Measurements from ENCODE around the gene KCTD8.

Gene KCTD8

GRCh38 chr4:44448521-44449461 is at the start of gene KCTD8:
Gene KCTD8, minus strand, starts transcription at chr4:44448809.
- Histone ChIP-seq H3K79me2 (ENCODE audit: control insufficient read depth, insufficient read depth, low read length, unreplicated experiment) (no peaks in the 10 kb centered on the region), H3K4me3 (ENCODE audit: low read depth, low read length) (peak within 1 kb of the TSS; percentile 50), H3K27ac (ENCODE audit: low read depth, low read length) (no peak within 1 kb of the TSS), H3K36me3 (ENCODE audit: insufficient read depth, low read length) (no peaks in the 10 kb centered on the region), H3K4me1 (ENCODE audit: control insufficient read depth, insufficient read depth, low read length, unreplicated experiment) (no peaks in the 10 kb centered on the region), H2AFZ (ENCODE audit: low read length, unreplicated experiment) (peak within 1 kb of the TSS; percentile 1), H3K27me3 (ENCODE audit: insufficient read depth, low read length) (peaks cover 62% of the 10 kb centered on the region)

DNA sequence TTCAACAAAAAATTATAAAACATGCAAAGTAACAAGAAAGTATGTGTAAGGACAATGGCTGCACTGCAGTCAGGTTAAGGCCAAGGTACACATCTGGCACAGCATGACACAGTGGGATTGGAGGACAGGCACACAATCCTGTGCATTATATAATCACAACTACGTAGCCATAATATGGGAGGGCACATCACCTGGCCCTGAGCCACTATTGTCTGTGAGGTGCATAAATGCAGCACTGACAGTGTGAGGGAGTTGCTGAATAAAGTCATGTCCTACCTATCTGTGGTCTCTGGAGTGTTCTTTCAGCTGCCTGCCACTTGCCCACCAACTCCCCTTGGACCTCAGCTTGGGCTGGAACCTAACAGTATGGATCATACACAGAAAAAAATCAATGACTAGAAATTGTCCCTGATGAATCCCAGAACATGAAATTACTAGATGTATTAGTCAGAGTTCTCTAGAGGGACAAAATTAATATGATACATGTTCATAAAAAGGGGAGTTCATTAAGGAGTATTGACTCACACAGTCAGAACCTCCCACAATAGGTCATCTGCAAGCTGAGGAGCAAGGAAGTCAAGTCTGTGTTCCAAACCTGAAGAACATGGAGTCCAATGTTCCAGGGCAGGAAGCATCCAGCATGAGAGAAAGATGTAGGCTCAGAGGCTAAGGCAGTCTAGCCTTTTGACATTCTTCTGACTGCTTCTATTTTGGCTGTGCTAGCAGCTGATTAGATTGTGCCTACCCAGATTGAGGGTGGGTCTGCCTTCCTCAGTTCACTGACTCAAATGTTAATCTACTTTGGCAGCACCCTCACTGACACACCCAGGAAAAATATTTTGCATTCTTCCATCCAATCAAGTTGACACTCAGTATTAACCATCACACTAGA is 46.4 kb upstream of the KCTD8 start:
- Histone ChIP-seq H3K4me1 (ENCODE audit: control insufficient read depth, insufficient read depth, low read length, unreplicated experiment) (no peaks in the 10 kb centered on the region), H3K4me3 (ENCODE audit: low read depth, low read length) (no peak overlapping the region), H3K27ac (ENCODE audit: low read depth, low read length) (no peak overlapping the region), H2AFZ (ENCODE audit: low read length, unreplicated experiment) (no peak overlapping the region), H3K36me3 (ENCODE audit: insufficient read depth, low read length) (no peaks in the 10 kb centered on the region), H3K27me3 (ENCODE audit: insufficient read depth, low read length) (no peaks in the 10 kb centered on the region), H3K79me2 (ENCODE audit: control insufficient read depth, insufficient read depth, low read length, unreplicated experiment) (no peaks in the 10 kb centered on the region)

DNA sequence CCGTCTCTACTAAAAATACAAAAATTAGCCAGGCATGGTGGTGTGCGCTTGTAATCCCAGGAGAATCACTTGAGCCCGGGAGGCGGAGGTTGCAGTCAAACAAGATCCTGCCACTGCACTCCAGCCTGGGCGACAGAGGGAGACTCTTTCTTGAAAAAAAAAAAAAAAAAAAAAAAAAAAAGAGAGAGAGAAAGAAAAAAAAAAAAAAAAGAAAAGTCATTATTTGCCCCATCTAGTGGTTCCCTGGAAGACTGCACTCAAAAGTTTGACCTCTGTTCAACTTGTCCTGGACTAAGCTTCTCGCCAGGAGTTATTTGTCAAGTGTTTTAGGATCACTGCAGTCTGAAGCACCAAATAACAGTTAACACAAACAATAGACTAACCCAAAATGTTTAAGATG is 45.3 kb upstream of the KCTD8 start:
- Histone ChIP-seq H2AFZ (ENCODE audit: low read length, unreplicated experiment) (no peak overlapping the region), H3K27me3 (ENCODE audit: insufficient read depth, low read length) (no peaks in the 10 kb centered on the region), H3K36me3 (ENCODE audit: insufficient read depth, low read length) (no peaks in the 10 kb centered on the region), H3K4me1 (ENCODE audit: control insufficient read depth, insufficient read depth, low read length, unreplicated experiment) (no peaks in the 10 kb centered on the region), H3K79me2 (ENCODE audit: control insufficient read depth, insufficient read depth, low read length, unreplicated experiment) (no peaks in the 10 kb centered on the region), H3K4me3 (ENCODE audit: low read depth, low read length) (no peak overlapping the region), H3K27ac (ENCODE audit: low read depth, low read length) (no peak overlapping the region)

- H2AFZ ChIP-seq (ENCODE audit: low read length, unreplicated experiment): no peak overlapping the region
- no peaks in the 10 kb centered on the region for H3K27me3 ChIP-seq (ENCODE audit: insufficient read depth, low read length)
- H3K36me3 ChIP-seq (ENCODE audit: insufficient read depth, low read length): no peaks in the 10 kb centered on the region
- no peaks in the 10 kb centered on the region for H3K4me1 ChIP-seq (ENCODE audit: control insufficient read depth, insufficient read depth, low read length, unreplicated experiment)
- no peak overlapping the region for H3K4me3 ChIP-seq (ENCODE audit: low read depth, low read length)
- no peak overlapping the region for H3K27ac ChIP-seq (ENCODE audit: low read depth, low read length)
- no peaks in the 10 kb centered on the region for H3K79me2 ChIP-seq (ENCODE audit: control insufficient read depth, insufficient read depth, low read length, unreplicated experiment)
Observed at GRCh38 chr4:44487341-44487740, 38.7 kb upstream of the KCTD8 start.

GRCh38 chr4:44479731-44480130 is 31.1 kb upstream of the KCTD8 start:
- Histone ChIP-seq H2AFZ (ENCODE audit: low read length, unreplicated experiment) (no peak overlapping the region), H3K36me3 (ENCODE audit: insufficient read depth, low read length) (no peaks in the 10 kb centered on the region), H3K79me2 (ENCODE audit: control insufficient read depth, insufficient read depth, low read length, unreplicated experiment) (no peaks in the 10 kb centered on the region), H3K27me3 (ENCODE audit: insufficient read depth, low read length) (no peaks in the 10 kb centered on the region), H3K4me1 (ENCODE audit: control insufficient read depth, insufficient read depth, low read length, unreplicated experiment) (no peaks in the 10 kb centered on the region), H3K27ac (ENCODE audit: low read depth, low read length) (no peak overlapping the region), H3K4me3 (ENCODE audit: low read depth, low read length) (no peak overlapping the region)

DNA sequence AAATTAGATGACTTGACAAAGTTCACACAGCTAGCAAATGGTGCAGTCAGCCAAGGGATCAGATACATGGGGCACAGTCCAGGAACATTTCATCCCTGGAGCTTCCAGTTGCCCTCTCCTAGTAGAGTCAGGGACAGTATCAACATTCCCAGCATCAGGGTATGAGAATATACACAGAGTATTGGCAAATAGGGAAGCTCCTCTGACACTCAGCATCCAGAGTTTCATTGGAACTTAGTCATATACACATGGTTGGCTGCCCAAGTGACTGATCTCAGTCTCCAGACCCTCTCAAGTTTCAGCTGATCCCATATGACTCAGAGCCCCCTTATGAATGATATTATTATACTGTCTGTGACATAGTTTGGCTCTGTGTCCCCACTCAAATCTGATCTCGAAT is 13.7 kb upstream of the KCTD8 start:
- Histone ChIP-seq H3K4me1 (ENCODE audit: control insufficient read depth, insufficient read depth, low read length, unreplicated experiment) (no peaks in the 10 kb centered on the region), H3K79me2 (ENCODE audit: control insufficient read depth, insufficient read depth, low read length, unreplicated experiment) (no peaks in the 10 kb centered on the region), H3K27ac (ENCODE audit: low read depth, low read length) (no peak overlapping the region), H3K4me3 (ENCODE audit: low read depth, low read length) (no peak overlapping the region), H2AFZ (ENCODE audit: low read length, unreplicated experiment) (no peak overlapping the region), H3K27me3 (ENCODE audit: insufficient read depth, low read length) (no peaks in the 10 kb centered on the region), H3K36me3 (ENCODE audit: insufficient read depth, low read length) (no peaks in the 10 kb centered on the region)

GRCh38 chr4:44447563-44448504 is 775 bp downstream of the KCTD8 start:
- no peaks in the 10 kb centered on the region for H3K79me2 ChIP-seq (ENCODE audit: control insufficient read depth, insufficient read depth, low read length, unreplicated experiment)
- H3K27ac ChIP-seq (ENCODE audit: low read depth, low read length): no peak overlapping the region
- no peak overlapping the region for H2AFZ ChIP-seq (ENCODE audit: low read length, unreplicated experiment)
- no peaks in the 10 kb centered on the region for H3K36me3 ChIP-seq (ENCODE audit: insufficient read depth, low read length)
- peak overlapping the region; percentile 50; the same call in 1 of the 2 replicates for H3K4me3 ChIP-seq (ENCODE audit: low read depth, low read length)
- H3K27me3 ChIP-seq (ENCODE audit: insufficient read depth, low read length): peaks cover 62% of the 10 kb centered on the region
- no peaks in the 10 kb centered on the region for H3K4me1 ChIP-seq (ENCODE audit: control insufficient read depth, insufficient read depth, low read length, unreplicated experiment)

DNA sequence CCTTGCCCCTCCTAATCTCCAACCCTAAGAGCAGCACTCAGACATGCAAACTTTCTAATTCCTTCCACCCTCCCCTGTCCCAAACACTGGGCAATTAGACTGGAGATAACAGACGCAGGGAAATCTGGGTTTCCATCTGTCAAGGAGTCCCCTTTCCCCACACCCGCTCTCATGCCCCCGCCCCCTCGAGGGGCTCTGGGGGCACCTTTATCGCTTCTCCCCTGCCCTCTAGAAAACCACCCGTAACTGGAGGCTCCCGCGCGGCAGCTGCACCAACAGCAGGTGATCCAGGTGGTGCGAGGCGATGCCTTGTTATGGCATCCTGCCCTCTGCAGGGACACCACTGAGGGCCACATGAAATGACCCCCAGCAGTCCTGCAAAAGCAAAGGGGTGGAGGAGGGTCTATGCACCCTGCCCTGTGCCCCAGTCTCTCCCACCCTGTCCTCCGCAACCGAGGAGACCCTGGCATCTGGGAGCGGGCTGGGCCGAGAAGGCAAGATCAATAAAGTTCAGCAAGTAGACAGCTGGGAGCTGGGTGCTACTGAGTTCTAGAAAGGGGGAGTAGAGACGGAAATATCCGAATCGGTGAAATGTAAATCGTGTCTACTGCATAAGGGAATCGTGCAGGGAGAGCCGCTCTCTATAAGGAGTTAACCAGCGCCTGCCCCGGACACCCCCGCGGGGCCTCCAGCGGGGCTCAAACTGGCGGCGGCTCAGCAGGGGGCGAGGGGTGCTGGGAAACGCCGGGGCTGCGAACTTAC is 1.6 kb downstream of the KCTD8 start:
- H3K79me2 ChIP-seq (ENCODE audit: control insufficient read depth, insufficient read depth, low read length, unreplicated experiment): no peaks in the 10 kb centered on the region

GRCh38 chr4:44446191-44446590 is 2.4 kb downstream of the KCTD8 start:
- no peaks in the 10 kb centered on the region for H3K79me2 ChIP-seq (ENCODE audit: control insufficient read depth, insufficient read depth, low read length, unreplicated experiment)
- H3K4me1 ChIP-seq (ENCODE audit: control insufficient read depth, insufficient read depth, low read length, unreplicated experiment): no peaks in the 10 kb centered on the region
- H3K36me3 ChIP-seq (ENCODE audit: insufficient read depth, low read length): no peaks in the 10 kb centered on the region
- H3K27ac ChIP-seq (ENCODE audit: low read depth, low read length): no peak overlapping the region
- H3K4me3 ChIP-seq (ENCODE audit: low read depth, low read length): no peak overlapping the region
- H3K27me3 ChIP-seq (ENCODE audit: insufficient read depth, low read length): peaks cover 57% of the 10 kb centered on the region
- no peak overlapping the region for H2AFZ ChIP-seq (ENCODE audit: low read length, unreplicated experiment)

More for the DNA sequence above, 1.6 kb downstream of the KCTD8 start:
- Histone ChIP-seq H3K27ac (ENCODE audit: low read depth, low read length) (no peak overlapping the region), H3K27me3 (ENCODE audit: insufficient read depth, low read length) (peaks cover 58% of the 10 kb centered on the region), H3K4me3 (ENCODE audit: low read depth, low read length) (no peak overlapping the region), H2AFZ (ENCODE audit: low read length, unreplicated experiment) (no peak overlapping the region), H3K36me3 (ENCODE audit: insufficient read depth, low read length) (no peaks in the 10 kb centered on the region), H3K4me1 (ENCODE audit: control insufficient read depth, insufficient read depth, low read length, unreplicated experiment) (no peaks in the 10 kb centered on the region)
